GM19025 (cell line): ENCODE data around the gene SCN7A.
"Not testable (repeated sequence)": the region's sequence is repeated elsewhere in the genome, so short reads cannot be mapped to it uniquely, and the experiment has no call there.

ENCODE experiments used
- ATAC-seq: cut with Tn5 transposase; IDR thresholded peaks from one replicate; pipeline ENCODE4 v1.9.1; 2021; ENCODE audit warnings: mild to moderate bottlenecking, low read depth, moderate library complexity; ENCODE audit not compliant: unreplicated experiment

SCN7A gene

GRCh38 chr2:166364476-166365161, 129.4 kb downstream of the SCN7A start:
- ATAC-seq: no peak

GRCh38 chr2:166361351-166362153, 132.5 kb downstream of the SCN7A start:
- no peak for ATAC-seq

- no peak for ATAC-seq
Observed at GRCh38 chr2:166360906-166361305, 133.1 kb downstream of the SCN7A start.

- ATAC-seq: no peak
Observed at GRCh38 chr2:166360426-166360825, 133.6 kb downstream of the SCN7A start.

GRCh38 chr2:166357950-166358321, 136.1 kb downstream of the SCN7A start:
- not testable (repeated sequence) for ATAC-seq

- no peak for ATAC-seq
Observed at GRCh38 chr2:166357068-166357949, 136.7 kb downstream of the SCN7A start.
